DOHH2 (cell line): ENCODE measurements around the gene HOXA1.

ENCODE experiments used
- CTCF ChIP-seq: fragments of 200-600 bp; sonication (generic); IDR thresholded peaks from one replicate; pipeline ENCODE4 v1.5.1; 2014; ENCODE audit warnings: antibody characterized with exemption, mild to moderate bottlenecking, low read depth, low read length; ENCODE audit not compliant: poor library complexity, severe bottlenecking
- EZH2phosphoT487 ChIP-seq: fragments of 200-600 bp; sonication (generic); IDR thresholded peaks from 2 replicates; pipeline ENCODE4 v1.6.1; 2017; ENCODE audit warnings: borderline replicate concordance, mild to moderate bottlenecking, antibody characterized with exemption, low read length, moderate library complexity, mixed read lengths

- TF ChIP-seq CTCF (no peak), EZH2phosphoT487 (no peak)
These were observed 34.1 kb upstream of the HOXA1 start for GRCh38 chr7:27129729-27130539.
